Memory B cell (primary cell): ENCODE measurements around the gene SERGEF.

Source experiments
- ATAC-seq: fragments of 150-1000 bp; cut with Tn5 transposase; 2 replicates; pipeline ENCODE4 v1.10.0; 2021; ENCODE audit warnings: low read depth, mild to moderate bottlenecking, moderate library complexity
- DNase-seq, 2 donors: peaks; one replicate each; pipeline ENCODE4 v3.0.0; 2022; ENCODE audit warnings: low spot score in 2 of 2
- H3K27ac Mint-ChIP-seq: one replicate; pipeline ENCODE4 v1.8.0; 2022; ENCODE audit warnings: mild to moderate bottlenecking, moderate library complexity, mixed read lengths
- H3K27me3 Mint-ChIP-seq: one replicate; pipeline ENCODE4 v1.8.0; 2022; ENCODE audit warnings: mixed read lengths
- H3K36me3 Mint-ChIP-seq: one replicate; pipeline ENCODE4 v1.8.0; 2022; ENCODE audit warnings: mild to moderate bottlenecking, mixed read lengths
- H3K4me1 Mint-ChIP-seq: one replicate; pipeline ENCODE4 v1.8.0; 2022; ENCODE audit warnings: mixed read lengths
- H3K4me3 Mint-ChIP-seq: one replicate; pipeline ENCODE4 v1.8.0; 2022; ENCODE audit warnings: mild to moderate bottlenecking, moderate library complexity, mixed read lengths
- H3K9me3 Mint-ChIP-seq: one replicate; pipeline ENCODE4 v1.8.0; 2022; ENCODE audit warnings: mixed read lengths

Gene SERGEF

GRCh38 chr11:17954395-17955252 is 58.2 kb downstream of the SERGEF start:
- H3K4me1 Mint-ChIP-seq: no peaks in the 10 kb centered on the region
- H3K9me3 Mint-ChIP-seq: no peaks in the 10 kb centered on the region
- peaks cover 61% of the 10 kb centered on the region for H3K36me3 Mint-ChIP-seq
- H3K4me3 Mint-ChIP-seq: no peak overlapping the region
- DNase-seq: no peak
- ATAC-seq: no peak
- no peak overlapping the region for H3K27ac Mint-ChIP-seq
- no peaks in the 10 kb centered on the region for H3K27me3 Mint-ChIP-seq

DNA sequence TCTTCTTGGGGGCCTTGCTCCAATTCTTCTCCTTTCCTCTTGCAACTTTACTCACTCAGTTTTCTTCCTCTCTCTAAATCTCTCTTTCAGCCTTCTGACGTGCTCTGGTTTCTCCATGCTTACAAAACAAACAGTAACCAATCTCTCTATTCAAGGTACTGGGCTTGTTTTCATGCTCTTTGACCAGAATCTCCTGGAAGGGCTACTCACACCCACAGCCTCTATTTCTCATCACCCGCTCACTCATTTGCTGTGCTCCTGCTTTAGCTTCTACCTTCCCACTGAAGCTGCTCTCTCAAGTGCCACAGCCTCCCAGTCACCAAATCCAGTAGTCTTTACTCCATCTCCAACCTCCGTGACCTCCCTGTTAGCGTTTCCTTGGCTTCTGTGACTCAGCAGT is 60.4 kb downstream of the SERGEF start:
- H3K36me3 Mint-ChIP-seq: peaks cover 63% of the 10 kb centered on the region
- H3K4me3 Mint-ChIP-seq: no peak overlapping the region
- no peaks in the 10 kb centered on the region for H3K9me3 Mint-ChIP-seq
- ATAC-seq: no peak
- no peaks in the 10 kb centered on the region for H3K27me3 Mint-ChIP-seq
- no peaks in the 10 kb centered on the region for H3K4me1 Mint-ChIP-seq
- no peak overlapping the region for H3K27ac Mint-ChIP-seq
- no peak for DNase-seq

DNA sequence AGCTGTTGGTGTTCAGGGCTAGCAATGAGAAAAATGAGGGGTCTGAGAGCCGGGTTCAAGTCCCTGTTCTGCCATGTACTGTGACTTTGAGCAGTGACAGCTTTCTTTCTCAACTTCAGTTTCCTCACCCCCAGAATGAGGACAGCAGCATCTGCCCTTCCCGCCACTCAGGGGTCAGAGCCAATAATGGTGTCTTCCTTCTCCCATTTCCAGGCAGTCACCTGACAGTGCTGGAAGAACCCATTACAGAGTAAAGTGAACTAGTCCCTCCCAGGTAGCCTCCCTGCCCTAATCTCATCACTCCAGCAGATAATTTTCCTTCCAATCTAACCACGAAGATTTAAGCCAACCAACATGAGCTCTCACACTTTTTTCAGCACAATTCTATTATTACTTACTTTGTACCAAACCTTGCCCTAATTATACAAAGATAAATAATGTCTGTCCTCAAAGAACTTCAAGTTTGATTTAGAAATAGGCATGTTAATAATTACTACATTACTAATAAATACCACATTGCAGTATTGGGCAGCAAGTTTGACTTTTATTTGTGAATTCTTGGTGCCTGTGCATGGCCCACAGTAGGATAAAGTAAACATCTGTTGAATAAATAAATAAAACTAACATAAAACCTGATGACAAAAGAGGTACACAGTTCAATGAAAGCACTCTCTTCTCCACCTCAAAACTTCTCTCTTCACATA is 61.0 kb downstream of the SERGEF start:
- peaks cover under 1% of the 10 kb centered on the region for H3K4me1 Mint-ChIP-seq
- H3K27ac Mint-ChIP-seq: no peak overlapping the region
- ATAC-seq: no peak
- peaks cover under 1% of the 10 kb centered on the region for H3K9me3 Mint-ChIP-seq
- H3K36me3 Mint-ChIP-seq: peaks cover 65% of the 10 kb centered on the region
- H3K4me3 Mint-ChIP-seq: no peak overlapping the region
- H3K27me3 Mint-ChIP-seq: no peaks in the 10 kb centered on the region
- DNase-seq: no peak

- Mint-ChIP-seq H3K4me3 (no peak overlapping the region), H3K36me3 (peaks cover 72% of the 10 kb centered on the region), H3K9me3 (peaks cover 1% of the 10 kb centered on the region), H3K27ac (no peak overlapping the region), H3K27me3 (no peaks in the 10 kb centered on the region), H3K4me1 (peaks cover 2% of the 10 kb centered on the region)
- no peak for ATAC-seq
- DNase-seq: no peak
Measured at GRCh38 chr11:17950644-17951043, 62.2 kb downstream of the SERGEF start.

- no peak for DNase-seq
- no peak overlapping the region for H3K27ac Mint-ChIP-seq
- ATAC-seq: no peak
- H3K9me3 Mint-ChIP-seq: peaks cover 4% of the 10 kb centered on the region
- H3K4me3 Mint-ChIP-seq: no peak overlapping the region
- H3K36me3 Mint-ChIP-seq: peaks cover 74% of the 10 kb centered on the region
- peaks cover 2% of the 10 kb centered on the region for H3K4me1 Mint-ChIP-seq
- H3K27me3 Mint-ChIP-seq: no peaks in the 10 kb centered on the region
Measured at GRCh38 chr11:17948296-17948695, 64.6 kb downstream of the SERGEF start.

DNA sequence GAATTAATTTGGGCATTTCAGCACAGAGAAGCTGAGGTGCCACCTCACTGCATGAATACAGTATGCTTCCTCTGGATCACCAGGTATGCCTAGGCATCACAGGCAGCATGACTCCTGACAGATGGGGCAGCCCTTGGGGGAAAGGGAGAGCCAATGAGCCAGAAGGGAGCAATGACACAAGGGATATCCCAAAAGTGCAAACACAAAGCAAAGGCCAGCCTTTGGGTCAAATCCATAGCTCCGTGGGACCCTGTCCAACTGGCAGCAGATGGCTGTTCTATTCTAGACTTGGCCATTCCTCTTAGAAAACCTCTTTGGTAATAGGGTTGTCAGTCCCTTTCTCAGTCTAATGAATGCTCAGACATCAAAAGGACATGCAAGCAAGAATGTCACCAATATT is 73.3 kb downstream of the SERGEF start:
- peaks cover 26% of the 10 kb centered on the region for H3K36me3 Mint-ChIP-seq
- ATAC-seq: no peak
- no peak overlapping the region for H3K27ac Mint-ChIP-seq
- no peaks in the 10 kb centered on the region for H3K27me3 Mint-ChIP-seq
- no peak for DNase-seq
- peaks cover 3% of the 10 kb centered on the region for H3K9me3 Mint-ChIP-seq
- no peaks in the 10 kb centered on the region for H3K4me1 Mint-ChIP-seq
- H3K4me3 Mint-ChIP-seq: no peak overlapping the region

DNA sequence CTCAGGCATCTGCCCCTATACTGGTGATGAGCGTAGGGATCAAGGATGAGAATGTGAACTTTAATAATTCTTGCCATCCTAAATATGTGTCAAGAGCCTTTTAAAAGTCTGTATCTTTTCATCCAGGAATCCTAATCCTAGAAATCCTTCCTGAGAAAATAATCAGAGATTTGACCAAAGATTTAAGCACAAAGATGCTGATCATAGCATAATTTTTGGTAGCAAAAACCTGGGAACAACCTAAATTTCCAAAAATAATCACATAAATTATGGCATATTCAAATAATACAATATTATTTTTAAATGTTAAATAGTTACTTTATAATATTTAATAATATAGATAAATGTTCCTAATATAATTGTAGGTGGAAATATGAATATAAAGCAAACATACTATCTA is 76.1 kb downstream of the SERGEF start:
- Mint-ChIP-seq H3K4me1 (no peaks in the 10 kb centered on the region), H3K27me3 (no peaks in the 10 kb centered on the region), H3K36me3 (peaks cover 24% of the 10 kb centered on the region), H3K9me3 (no peaks in the 10 kb centered on the region), H3K27ac (no peak overlapping the region), H3K4me3 (no peak overlapping the region)
- no peak for ATAC-seq
- no peak for DNase-seq

GRCh38 chr11:17934194-17934593 is 78.7 kb downstream of the SERGEF start:
- H3K27me3 Mint-ChIP-seq: no peaks in the 10 kb centered on the region
- no peaks in the 10 kb centered on the region for H3K9me3 Mint-ChIP-seq
- DNase-seq: no peak
- peaks cover 31% of the 10 kb centered on the region for H3K36me3 Mint-ChIP-seq
- no peak overlapping the region for H3K4me3 Mint-ChIP-seq
- ATAC-seq: no peak
- no peak overlapping the region for H3K27ac Mint-ChIP-seq
- no peaks in the 10 kb centered on the region for H3K4me1 Mint-ChIP-seq

- Mint-ChIP-seq H3K36me3 (peaks cover 32% of the 10 kb centered on the region), H3K27me3 (no peaks in the 10 kb centered on the region), H3K4me3 (no peak overlapping the region), H3K27ac (no peak overlapping the region), H3K9me3 (no peaks in the 10 kb centered on the region), H3K4me1 (no peaks in the 10 kb centered on the region)
- DNase-seq (no peak), ATAC-seq (no peak)
Measured at GRCh38 chr11:17933708-17934107, 79.1 kb downstream of the SERGEF start.

GRCh38 chr11:17932472-17932871 is 80.4 kb downstream of the SERGEF start:
- H3K4me1 Mint-ChIP-seq: no peaks in the 10 kb centered on the region
- H3K36me3 Mint-ChIP-seq: peaks cover 34% of the 10 kb centered on the region
- H3K4me3 Mint-ChIP-seq: no peak overlapping the region
- H3K9me3 Mint-ChIP-seq: no peaks in the 10 kb centered on the region
- H3K27me3 Mint-ChIP-seq: no peaks in the 10 kb centered on the region
- DNase-seq (no peak), ATAC-seq (no peak)
- H3K27ac Mint-ChIP-seq: no peak overlapping the region

- Mint-ChIP-seq H3K4me1 (no peaks in the 10 kb centered on the region), H3K36me3 (peaks cover 41% of the 10 kb centered on the region), H3K27ac (no peak overlapping the region), H3K27me3 (no peaks in the 10 kb centered on the region), H3K9me3 (no peaks in the 10 kb centered on the region), H3K4me3 (no peak overlapping the region)
- DNase-seq (no peak), ATAC-seq (no peak)
Measured at GRCh38 chr11:17931595-17931994, 81.3 kb downstream of the SERGEF start.

- Mint-ChIP-seq H3K4me1 (no peaks in the 10 kb centered on the region), H3K4me3 (no peak overlapping the region), H3K27ac (no peak overlapping the region), H3K27me3 (no peaks in the 10 kb centered on the region), H3K36me3 (peaks cover 47% of the 10 kb centered on the region), H3K9me3 (no peaks in the 10 kb centered on the region)
- DNase-seq (no peak), ATAC-seq (no peak)
Measured at GRCh38 chr11:17930544-17931125, 82.2 kb downstream of the SERGEF start.

- DNase-seq: no peak
- H3K4me3 Mint-ChIP-seq: no peak overlapping the region
- peak overlapping the region; percentile 1 for H3K27ac Mint-ChIP-seq
- peaks cover 52% of the 10 kb centered on the region for H3K36me3 Mint-ChIP-seq
- no peak for ATAC-seq
- H3K4me1 Mint-ChIP-seq: no peaks in the 10 kb centered on the region
- H3K9me3 Mint-ChIP-seq: no peaks in the 10 kb centered on the region
- no peaks in the 10 kb centered on the region for H3K27me3 Mint-ChIP-seq
Measured at GRCh38 chr11:17929171-17929570, 83.7 kb downstream of the SERGEF start.

GRCh38 chr11:17927681-17928343 is 85.0 kb downstream of the SERGEF start:
- DNase-seq (no peak), ATAC-seq (no peak)
- Mint-ChIP-seq H3K4me1 (no peaks in the 10 kb centered on the region), H3K36me3 (peaks cover 58% of the 10 kb centered on the region), H3K9me3 (no peaks in the 10 kb centered on the region), H3K27me3 (no peaks in the 10 kb centered on the region), H3K4me3 (no peak overlapping the region), H3K27ac (no peak overlapping the region)
